ENCODE data around the gene MARCHF3.
"Not testable (repeated sequence)": the region's sequence is repeated elsewhere in the genome, so short reads cannot be mapped to it uniquely, and the experiment has no call there.

The MARCHF3 gene

DNA sequence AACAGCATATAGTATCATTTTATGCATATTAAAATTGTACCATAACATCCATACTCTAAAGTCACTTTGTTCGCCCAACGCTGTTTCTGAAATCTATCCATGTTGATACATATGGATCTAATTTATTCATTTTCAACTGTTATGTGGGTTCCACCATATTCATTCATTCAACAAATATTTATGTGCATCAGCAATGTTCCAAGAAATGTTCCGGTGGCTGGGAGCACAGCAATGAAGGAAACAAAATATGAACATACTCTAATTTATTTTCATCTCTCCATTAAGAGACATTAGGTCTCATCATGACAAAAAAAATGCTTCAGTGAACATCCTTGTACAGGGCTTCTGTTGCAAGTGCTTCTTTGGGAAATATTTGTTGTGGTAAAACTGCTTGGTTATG lies 75.4 kb downstream of the MARCHF3 start:
- no peak for DNase-seq (ENCODE audit: low spot score)

DNA sequence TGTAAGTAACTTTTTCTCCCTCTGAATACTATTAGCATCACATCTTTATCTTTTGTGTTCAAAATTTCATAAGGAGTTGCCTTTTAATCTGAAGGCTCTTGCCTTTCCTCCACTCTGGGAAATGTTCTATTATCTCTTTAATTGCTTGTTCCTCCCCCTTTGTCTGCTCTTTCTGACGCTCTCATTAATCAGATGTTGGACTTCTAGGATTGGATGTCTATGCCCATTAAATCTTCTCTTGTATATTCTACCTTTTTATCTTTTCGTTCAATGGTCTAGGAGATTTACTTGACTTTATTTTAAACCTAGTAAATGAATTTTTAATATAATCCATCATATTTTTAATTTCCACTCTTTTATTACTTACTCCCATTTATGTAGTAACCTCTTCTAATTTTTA lies 76.7 kb downstream of the MARCHF3 start:
- DNase-seq (ENCODE audit: low spot score): no peak

DNA sequence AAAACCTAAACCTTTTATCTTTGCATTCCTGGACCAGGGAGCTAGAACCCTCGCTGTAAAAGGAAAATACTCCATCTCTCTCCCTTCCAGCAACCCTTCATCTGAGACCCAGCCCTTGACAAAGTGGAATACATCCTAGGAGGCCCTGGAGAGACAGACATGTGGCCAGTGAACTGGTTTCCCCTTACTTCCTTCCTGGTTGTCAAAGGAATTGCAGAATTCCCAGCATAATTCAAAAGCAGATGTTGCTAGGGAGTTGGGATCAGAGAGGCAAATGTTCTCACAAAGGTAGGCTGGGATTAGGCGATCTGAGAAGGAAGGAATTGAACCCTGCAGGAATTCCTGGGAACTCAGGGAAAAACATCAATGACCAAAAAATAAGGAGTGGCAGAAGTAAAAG lies 80.9 kb downstream of the MARCHF3 start:
- DNase-seq (ENCODE audit: low spot score): no peak

DNA sequence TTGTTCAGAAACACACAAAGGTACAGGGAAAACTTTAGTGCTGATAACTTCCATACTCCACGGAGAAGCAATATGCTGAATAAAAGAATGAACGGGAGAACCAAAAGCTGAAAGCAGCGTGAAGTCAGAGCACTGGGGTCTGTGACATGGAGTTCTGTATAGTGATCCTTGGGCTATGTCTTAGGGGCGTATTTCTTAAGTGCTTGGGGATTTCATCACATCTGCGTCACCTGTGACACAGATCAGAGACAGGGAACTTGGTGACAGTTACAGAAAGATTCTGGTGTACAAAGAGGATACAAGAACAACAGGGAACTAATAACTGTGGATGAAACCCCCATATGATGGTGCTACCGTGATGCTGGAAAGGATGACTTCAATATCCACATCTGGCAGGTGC lies 81.9 kb downstream of the MARCHF3 start:
- no peak for DNase-seq (ENCODE audit: low spot score)

DNA sequence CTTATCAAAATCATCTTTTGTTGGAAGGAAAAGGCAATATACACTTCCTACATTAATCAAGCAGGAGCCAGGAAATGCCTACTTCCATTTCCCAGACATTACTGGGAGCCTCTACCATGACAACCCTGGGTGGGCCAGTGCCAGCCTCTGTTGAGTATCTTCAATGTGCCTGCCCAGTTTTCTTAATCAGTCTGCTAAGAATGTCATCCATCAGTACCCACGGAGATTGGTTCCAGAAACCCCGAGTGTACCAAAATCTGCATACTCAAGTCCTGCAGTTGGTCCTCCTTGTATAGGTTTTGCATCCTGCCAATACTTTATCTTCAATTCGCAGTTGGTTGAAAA lies 82.4 kb downstream of the MARCHF3 start:
- no peak for DNase-seq (ENCODE audit: low spot score)

DNA sequence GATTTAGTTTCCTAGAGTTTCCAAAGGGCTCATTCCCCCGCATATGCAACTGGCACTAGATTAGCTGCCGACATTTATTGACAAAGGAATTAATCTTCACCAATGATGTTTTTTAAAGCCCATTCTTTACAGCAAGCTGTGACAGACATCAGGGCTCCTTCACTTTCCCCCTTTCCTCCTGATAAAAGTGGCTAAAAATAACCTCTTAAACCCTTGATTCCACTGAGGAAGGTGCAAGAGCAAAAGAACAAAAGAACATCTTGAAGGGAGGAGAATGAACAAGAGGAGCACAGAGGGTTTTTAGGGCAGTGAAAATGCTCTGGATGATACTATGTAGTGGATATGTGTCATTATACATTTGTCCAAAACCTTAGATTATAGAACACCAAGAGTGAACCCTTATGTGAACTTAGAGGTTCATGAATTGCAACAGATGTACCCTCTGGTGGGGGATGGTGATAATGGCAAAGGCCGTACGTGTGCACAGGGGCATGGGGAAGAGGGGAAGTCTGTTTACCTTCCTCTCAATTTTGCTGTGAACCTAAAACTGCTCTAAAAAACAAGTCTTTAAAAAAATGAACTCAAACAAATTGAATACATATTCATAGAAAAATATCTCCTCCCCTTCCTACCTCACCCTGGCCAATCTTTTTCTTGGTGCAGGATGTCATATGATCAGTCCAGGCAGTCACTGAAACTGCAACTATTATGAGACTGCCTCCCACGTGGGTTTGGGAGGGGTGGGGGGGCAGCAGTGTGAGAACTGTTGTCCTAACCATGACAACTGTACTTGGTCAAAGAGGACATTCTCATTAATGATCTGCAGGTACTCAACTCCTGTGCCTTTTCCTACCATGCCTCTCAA lies 83.0 kb downstream of the MARCHF3 start:
- DNase-seq (ENCODE audit: low spot score): no peak

DNA sequence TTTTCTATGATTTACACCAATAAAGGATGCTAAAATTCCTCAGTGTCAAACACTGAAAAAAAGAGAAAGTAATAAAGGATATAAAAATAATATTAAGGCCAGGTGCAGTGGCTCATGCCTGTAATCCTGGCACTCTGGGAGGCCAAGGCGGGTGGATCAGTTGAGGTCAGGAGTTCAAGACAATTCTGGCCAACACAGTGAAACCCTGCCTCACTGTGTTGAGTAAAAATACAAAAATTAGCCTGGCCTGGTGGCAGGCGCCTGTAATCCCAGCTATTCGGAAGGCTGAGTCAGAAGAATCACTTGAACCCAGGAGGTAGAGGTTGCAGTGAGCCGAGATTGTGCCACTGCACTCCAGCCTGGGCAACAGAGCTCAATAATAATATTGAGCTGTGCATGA lies 87.5 kb downstream of the MARCHF3 start:
- not testable (repeated sequence) for DNase-seq (ENCODE audit: low spot score)

DNA sequence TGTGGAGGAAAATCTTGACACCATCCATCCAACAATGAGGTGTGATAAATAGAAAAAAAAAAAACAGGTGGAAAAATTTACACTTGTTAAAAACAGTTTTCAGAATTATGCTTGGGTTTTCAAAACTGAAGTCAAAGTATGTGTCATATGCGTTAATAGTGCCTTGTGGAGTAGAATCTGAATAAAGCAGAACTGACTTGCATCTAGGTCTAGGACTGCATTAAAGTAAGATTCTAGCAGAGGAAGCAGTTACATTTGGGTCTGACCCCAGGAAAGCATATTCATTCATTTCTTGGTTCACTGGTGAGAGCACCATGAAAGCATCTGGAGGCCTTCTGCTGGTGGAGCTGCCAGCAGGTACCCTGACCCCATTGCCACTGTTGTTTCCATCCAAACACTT lies 89.0 kb downstream of the MARCHF3 start:
- DNase-seq (ENCODE audit: low spot score): no peak

DNA sequence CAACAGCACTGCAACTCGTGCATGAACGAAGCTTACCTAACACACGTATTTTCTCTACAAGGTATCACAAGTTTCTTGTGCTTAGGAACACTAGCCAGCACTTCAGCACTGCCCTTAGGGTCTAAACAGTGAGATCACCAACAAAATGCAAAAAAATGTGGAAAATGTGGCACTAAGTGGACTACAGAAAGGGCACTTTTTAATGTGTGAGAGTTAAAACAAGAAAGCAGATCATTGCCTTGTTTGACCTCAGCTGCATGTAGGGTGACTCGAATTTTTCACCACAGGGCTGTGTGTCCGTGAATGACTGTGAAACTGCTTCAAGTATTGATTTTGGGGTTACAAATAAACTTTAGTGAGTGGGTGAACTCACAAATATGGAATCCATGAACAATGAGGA lies 90.5 kb downstream of the MARCHF3 start:
- DNase-seq (ENCODE audit: low spot score): no peak

DNA sequence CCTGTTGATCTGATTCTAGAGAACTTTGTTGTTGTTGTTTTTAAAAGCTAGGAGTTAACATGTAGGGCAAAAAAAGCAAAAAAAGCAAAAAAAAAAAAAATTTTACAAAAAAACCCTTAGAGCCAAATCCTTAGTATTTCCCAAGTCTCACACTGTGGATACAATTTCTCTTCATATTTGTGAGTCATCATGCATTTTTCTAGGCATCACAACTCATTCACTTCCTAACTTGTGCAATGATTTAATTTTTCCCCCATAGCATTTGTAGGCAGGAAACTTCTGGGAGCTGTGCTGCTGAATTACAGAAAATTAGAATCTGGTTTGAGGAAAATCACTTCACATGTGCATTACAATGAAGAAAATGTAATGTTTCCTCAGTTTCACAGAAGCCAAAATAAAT lies 91.9 kb downstream of the MARCHF3 start:
- no peak for DNase-seq (ENCODE audit: low spot score)

DNA sequence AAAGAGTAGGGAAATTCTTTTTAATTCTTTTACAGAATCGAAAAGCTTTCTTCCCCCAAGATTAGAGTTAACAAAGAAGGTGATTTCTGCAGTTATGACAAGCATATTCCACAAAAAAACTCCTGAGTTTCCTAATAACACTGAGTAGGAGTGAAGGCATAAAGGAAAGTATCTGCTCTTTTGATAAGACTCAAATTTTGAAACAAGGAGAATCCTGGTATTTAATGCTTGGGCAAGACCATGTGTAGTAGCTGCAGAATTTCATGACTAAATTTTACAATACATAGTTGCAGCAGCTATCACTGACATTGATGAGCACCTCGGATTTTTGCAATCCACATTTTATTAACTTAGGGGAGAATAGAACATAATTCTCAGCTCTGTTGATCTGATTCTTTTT lies 92.6 kb downstream of the MARCHF3 start:
- no peak for DNase-seq (ENCODE audit: low spot score)

DNA sequence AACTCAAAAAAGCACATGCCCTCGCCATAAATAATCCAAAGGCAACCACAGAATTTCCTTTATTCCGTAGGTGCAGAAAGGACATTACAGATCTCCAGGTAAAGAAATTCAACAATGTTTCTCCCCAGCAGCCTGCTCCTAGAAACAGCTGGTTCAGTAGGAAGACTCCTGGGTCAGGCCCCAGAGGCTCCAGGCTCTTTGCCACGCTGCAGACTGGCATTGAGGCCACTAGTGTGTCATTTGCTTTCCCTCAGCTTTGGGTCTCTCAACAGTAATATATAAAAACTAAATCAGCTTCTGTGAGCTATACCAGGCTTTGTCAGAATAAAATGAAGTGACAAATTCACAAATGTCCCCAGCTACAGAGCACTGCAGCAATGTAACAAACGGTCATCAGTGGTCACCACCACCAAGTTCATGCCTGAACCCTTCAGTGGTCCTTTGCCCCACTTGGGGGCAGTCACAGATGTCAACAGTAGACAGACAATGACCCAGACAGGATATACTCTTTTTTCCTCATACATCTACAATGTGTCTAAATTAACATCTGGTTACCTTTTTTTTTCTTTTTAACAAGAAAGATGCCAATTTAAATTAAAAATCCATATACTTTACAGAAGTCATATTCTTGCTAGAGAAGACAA lies 93.5 kb downstream of the MARCHF3 start:
- DNase-seq (ENCODE audit: low spot score): no peak

DNA sequence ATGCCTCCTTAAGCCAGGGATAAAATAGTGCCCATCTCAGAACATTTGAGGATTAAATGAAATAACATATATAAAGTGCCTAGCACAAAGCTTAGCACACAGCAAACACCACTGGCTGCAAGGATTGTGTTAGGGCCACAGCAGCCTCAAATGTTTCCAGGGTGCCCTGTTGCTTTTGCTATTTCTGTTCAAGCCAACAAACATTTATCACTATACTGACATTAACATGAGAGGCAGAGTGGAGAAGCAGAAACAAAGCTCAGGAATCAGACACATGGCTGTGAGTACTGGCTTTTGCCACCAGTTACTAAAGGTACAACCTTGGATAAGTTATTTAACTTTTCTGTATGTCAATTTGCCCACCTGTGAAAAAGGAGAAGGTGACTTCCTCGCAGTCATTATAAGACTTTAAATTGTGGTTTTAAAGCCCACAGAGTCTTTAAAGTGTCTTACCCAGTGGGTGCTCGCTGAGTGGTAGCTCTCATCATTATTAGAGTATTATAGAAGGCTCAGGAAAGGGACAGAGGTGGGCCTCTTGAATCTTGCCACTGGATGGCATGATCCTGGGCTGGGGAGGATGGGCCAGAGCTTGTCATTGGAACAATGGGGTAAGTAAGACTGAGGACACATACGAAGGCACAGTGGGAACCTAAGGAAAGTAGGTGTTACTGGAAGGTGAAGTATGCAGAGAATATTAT lies 98.2 kb downstream of the MARCHF3 start:
- DNase-seq (ENCODE audit: low spot score): no peak

DNA sequence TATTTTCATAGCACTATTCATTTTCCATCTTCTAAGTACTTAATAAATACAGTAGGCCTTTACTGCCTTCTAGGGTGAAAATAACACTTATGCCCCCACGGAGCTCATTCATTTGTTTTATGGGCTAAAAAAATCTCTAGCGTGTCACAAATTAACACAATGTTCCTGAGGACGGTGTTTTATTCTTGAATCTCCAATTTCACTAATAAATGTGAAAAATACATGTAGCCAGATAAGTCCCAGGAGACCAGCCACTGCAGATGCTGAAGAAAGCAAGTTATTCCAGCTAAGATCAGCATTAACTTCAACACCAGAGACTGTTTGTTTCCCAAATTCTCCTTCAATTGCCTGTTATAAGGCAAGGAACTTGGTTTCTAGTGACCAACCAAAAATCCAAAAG lies 102.3 kb downstream of the MARCHF3 start:
- no peak for DNase-seq (ENCODE audit: low spot score)

DNA sequence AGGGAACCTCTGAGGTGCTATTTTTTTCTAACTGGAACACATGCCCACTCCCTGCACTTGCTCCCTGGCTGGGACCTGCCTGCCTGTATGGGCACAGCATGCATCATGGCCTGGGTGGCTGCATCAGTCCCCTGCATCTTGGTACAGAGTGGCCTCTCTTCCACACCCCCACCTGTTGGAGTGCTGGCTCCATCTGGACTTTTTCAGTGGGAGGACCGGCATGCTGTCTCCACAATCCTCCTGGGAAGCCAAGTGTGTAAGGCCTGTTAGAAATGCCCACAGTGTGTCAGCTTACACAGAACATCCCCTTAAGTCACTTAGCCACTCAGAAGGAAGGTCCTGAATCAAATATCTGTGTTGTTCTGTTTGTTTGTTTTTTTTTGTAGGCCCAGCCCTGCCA lies 102.9 kb downstream of the MARCHF3 start:
- no peak for DNase-seq (ENCODE audit: low spot score)

DNA sequence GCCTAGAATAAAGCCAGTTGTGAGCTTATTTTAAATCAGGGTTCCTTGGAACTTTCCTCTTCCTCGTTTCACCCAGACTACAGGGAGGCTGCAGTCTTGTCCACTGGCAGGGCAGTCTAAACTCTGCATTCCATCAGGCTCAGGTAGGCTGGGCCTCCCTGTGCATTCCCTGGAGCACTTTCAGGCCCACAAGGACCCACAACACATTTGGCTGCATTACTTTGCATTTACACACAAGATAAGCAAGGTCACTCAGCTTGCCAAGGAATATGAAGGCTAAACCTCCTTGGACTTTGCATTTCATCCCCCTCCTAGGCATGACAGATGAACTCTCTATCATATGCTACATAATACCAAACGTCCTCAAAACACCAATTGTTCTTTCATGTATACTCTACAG lies 104.2 kb downstream of the MARCHF3 start:
- DNase-seq (ENCODE audit: low spot score): no peak

DNA sequence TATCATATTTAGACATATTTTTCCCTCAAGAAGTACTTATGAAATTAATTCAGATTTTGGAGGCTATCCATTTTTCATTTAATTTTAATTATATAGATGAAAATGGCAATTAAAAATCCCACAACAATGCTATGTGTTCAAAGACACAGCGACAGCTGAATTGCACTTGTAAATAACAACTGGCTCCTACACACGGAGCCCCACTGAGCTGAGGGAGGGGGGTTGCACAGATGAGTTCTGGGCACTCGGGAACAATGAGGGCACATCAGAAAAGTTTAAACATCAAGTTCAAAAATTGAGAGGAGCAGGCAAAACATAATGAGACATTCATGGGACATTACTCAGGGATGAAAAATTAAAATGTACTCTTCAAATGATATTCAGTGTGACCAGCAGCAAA lies 104.9 kb downstream of the MARCHF3 start:
- no peak for DNase-seq (ENCODE audit: low spot score)

DNA sequence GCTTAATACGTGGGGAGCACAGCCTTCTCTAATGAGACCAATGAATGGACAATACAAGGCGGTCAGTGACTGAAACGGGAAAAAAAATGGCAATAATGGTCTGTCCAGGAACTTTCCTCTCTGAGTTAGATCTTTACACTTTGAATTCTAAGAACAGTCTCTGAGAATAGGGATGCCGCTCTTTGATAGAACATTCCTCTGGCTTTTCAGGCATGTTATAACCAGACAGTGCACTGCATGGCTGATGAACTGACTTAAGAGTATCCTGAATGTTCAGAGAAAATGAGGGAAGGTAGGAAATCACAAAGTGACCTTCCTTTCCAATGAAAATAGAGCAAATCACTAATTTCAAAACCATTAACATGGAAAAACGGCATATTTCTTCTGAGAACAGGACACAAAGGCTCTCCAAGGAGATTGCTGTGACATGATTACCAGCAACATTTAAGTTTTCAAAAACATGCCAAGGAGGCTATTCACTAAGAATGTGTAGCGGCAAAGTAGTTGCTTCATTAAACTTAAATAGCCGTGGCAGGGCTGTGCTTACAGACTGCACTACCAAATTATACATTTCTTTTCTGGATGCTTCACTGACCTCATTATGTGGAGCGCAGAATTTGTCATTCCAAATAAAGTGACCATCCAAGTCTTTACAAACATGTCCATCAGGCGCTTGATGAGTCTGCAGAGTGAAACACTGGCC lies 105.9 kb downstream of the MARCHF3 start:
- no peak for DNase-seq (ENCODE audit: low spot score)

DNA sequence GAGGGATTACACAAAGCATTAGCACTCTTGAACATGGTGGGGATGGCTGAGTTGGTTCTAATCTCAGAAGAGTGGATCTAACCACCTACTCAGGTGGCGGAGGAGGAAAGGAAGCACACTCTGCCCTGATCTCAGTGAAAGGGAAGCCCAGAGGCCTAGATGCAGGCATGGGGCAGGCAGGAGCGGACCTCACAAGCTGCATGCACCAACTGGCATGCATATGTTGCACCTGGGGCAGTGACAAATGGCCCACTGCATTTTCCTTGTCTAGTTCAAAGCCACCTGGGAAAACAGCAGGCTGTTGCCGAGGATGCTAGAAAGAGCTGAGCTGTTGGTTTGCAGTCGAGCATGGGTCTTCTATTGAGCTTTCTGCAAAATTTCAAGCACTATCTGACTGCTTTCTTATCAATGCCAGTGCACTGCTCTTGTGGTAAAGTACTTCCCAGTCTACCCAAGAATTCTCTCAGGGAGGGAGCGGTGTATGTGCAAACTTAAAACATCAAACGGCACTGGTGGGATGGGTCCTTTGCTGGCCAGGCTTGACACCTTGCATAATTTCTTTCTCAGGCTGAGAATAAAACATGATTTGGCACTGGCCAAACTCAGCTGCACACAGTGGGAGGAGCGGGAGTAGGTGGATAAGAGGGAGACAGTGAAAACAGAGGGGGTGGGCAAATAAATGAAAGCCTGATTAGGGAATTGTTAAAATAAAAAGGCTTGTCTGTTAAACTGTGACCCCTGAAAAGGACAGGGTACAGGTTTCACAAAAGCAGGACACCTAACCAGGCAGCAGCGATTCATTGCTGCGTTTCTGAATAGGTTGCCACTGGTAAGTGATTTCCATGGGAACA lies 108.9 kb downstream of the MARCHF3 start:
- DNase-seq (ENCODE audit: low spot score): no peak

DNA sequence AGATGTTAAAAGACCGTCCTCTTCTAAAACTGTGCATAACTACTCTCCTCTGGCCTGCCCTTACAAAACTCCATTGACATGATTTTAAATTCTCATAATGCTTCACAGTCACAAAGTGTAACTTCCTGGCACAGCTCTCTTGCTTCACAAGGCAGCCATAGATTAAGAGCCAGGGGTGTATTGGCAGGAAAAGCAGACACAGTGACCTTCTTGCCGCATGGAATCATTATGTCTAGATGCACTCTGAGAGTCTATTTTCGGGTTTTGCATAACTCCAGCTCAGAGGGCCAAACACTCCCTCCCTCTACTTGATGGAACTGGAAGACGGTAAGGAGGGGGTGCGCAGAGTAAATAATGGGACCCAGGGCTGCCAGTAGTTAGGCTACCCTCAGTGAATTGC lies 110.1 kb downstream of the MARCHF3 start:
- peak; percentile 59 for DNase-seq (ENCODE audit: low spot score)

DNA sequence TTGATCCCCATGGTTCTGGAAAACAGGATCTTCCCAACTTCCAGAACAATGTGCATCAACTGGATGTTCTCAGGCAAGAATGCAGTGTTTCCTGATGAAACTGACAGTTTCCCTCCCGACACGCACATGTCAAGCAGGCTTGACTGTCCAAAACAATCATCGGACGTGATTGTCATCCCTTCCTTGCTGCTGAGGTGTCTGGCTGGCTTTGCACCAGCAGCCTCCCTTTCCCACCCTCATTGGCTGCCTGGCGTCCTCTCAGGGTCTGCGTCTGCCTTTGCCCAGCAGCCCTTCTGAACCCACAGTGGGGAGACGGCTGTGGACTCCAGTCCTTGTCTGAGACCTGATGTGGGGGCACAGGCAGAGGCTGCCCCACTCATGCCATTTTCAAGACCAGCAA lies 110.8 kb downstream of the MARCHF3 start:
- DNase-seq (ENCODE audit: low spot score): no peak

DNA sequence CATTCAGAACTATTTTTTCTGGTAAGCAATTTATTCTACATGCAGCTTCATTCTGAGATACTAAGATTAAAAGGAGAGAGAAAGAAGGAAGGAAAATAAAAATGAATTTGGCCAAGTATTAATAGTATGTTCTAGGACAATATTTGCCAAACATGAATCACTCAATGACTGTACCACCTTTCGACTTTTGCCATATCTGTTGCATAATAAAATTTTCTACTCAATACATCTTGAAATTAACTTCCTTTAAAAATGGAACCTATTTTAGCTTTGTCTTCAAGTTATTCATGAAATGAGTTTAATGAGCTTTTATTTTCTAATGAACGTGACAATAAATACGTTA lies 111.8 kb downstream of the MARCHF3 start:
- no peak for DNase-seq (ENCODE audit: low spot score)
